IMR-90 (cell line): Measurements from ENCODE around the gene NUBPL. TPM values are rescaled to one million over a fixed set of nuclear protein-coding genes. Genes with fewer than 3 reads are reported as not detected.

Source experiments
- ATAC-seq: fragments of 200-7000 bp; cut with Tn5 transposase; 2 replicates; pipeline ENCODE4 v1.9.1; 2020; ENCODE audit warnings: low read depth, mild to moderate bottlenecking, moderate library complexity
- BruUV-seq: library from RNA; stranded (reverse); fragments of 400-500 nt; replicated peaks from 2 replicates; lab custom pipeline; 2021; lab: Mats Ljungman, UMichigan
- CTCF ChIA-PET: fragments of 300-600 bp; formaldehyde crosslinking; extraction: SDS; loops from one replicate; lab custom pipeline; 2021; ENCODE audit warnings: antibody characterized with exemption; lab: Yijun Ruan, JAX
- POLR2A ChIA-PET: fragments of 300-600 bp; sonication (Branson Sonifier 250); formaldehyde crosslinking; loops from one replicate; lab custom pipeline; 2022; ENCODE audit warnings: antibody characterized with exemption; ENCODE audit not compliant: unreplicated experiment; lab: Charles Lee
- DNase-seq: peaks from one replicate; pipeline ENCODE4 v3.0.0; 2013
- H2AFZ ChIP-seq: replicated peaks from 2 replicates; pipeline ENCODE3; 2013; ENCODE audit warnings: low read length, mild to moderate bottlenecking; ENCODE audit not compliant: poor library complexity
- H2AK5ac ChIP-seq: 2 replicates; pipeline ENCODE4 v1.6.1; 2013; ENCODE audit warnings: low read depth, low read length, inconsistent platforms
- H2AK9ac ChIP-seq: replicated peaks from 2 replicates; pipeline ENCODE3; 2013; ENCODE audit warnings: mild to moderate bottlenecking, low read depth, low read length, moderate library complexity; ENCODE audit not compliant: poor library complexity
- H2BK120ac ChIP-seq: 2 replicates; pipeline ENCODE4 v1.6.1; 2013; ENCODE audit warnings: low read depth, low read length, inconsistent platforms
- H2BK15ac ChIP-seq: 3 replicates; pipeline ENCODE4 v1.6.1; 2013; ENCODE audit warnings: low read depth, low read length, inconsistent platforms
- H2BK20ac ChIP-seq: 2 replicates; pipeline ENCODE4 v1.6.1; 2013; ENCODE audit warnings: low read depth, mild to moderate bottlenecking, inconsistent platforms, low read length, moderate library complexity
- H2BK5ac ChIP-seq: 2 replicates; pipeline ENCODE4 v1.6.1; 2013; ENCODE audit warnings: mild to moderate bottlenecking, low read depth, low read length, inconsistent platforms; ENCODE audit not compliant: poor library complexity, severe bottlenecking
- H3K14ac ChIP-seq: replicated peaks from 2 replicates; pipeline ENCODE4 v1.6.1; 2013; ENCODE audit warnings: low read depth, low read length, inconsistent platforms
- H3K18ac ChIP-seq: 2 replicates; pipeline ENCODE4 v1.6.1; 2013; ENCODE audit warnings: low read depth, low read length, control low read depth
- H3K23ac ChIP-seq: 2 replicates; pipeline ENCODE4 v1.6.1; 2013; ENCODE audit warnings: low read depth, low read length, inconsistent platforms
- H3K27ac ChIP-seq: 2 replicates; pipeline ENCODE4 v1.5.1; 2013; ENCODE audit warnings: mild to moderate bottlenecking, control low read depth, low read length; ENCODE audit not compliant: insufficient read depth
- H3K27me3 ChIP-seq: 2 replicates; pipeline ENCODE4 v1.6.1; 2013; ENCODE audit warnings: low read length; ENCODE audit not compliant: control insufficient read depth, insufficient read depth
- H3K36me3 ChIP-seq: 2 replicates; pipeline ENCODE4 v1.6.1; 2013; ENCODE audit warnings: low read length, mixed read lengths; ENCODE audit not compliant: control insufficient read depth, insufficient read depth
- H3K4ac ChIP-seq: 2 replicates; pipeline ENCODE4 v1.6.1; 2013; ENCODE audit warnings: low read depth, low read length, inconsistent platforms
- H3K4me1 ChIP-seq: 2 replicates; pipeline ENCODE4 v1.6.1; 2013; ENCODE audit warnings: low read length, mixed read lengths; ENCODE audit not compliant: control insufficient read depth, insufficient read depth
- H3K4me2 ChIP-seq: 2 replicates; pipeline ENCODE4 v1.6.1; 2013; ENCODE audit warnings: low read depth, mild to moderate bottlenecking, control low read depth, low read length, moderate library complexity
- H3K4me3 ChIP-seq: 2 replicates; pipeline ENCODE4 v1.5.1; 2013; ENCODE audit warnings: low read depth, mild to moderate bottlenecking, control low read depth, low read length, moderate library complexity; ENCODE audit not compliant: insufficient read depth
- H3K56ac ChIP-seq: 2 replicates; pipeline ENCODE4 v1.6.1; 2013; ENCODE audit warnings: low read length, inconsistent platforms; ENCODE audit not compliant: insufficient read depth; ENCODE audit errors: extremely low read depth
- H3K79me1 ChIP-seq, 2 experiments: 2 replicates each; pipeline ENCODE4 v1.6.1; 2013; ENCODE audit warnings: low read length in 2 of 2, inconsistent platforms in 1 of 2, low read depth in 1 of 2
- H3K9ac ChIP-seq: 2 replicates; pipeline ENCODE4 v1.6.1; 2013; ENCODE audit warnings: low read depth, low read length, control low read depth
- H3K9me1 ChIP-seq: 2 replicates; pipeline ENCODE4 v1.6.1; 2013; ENCODE audit warnings: low read length, inconsistent platforms; ENCODE audit not compliant: insufficient read depth
- H3K9me3 ChIP-seq: 2 replicates; pipeline ENCODE4 v1.6.1; 2013; ENCODE audit warnings: low read length; ENCODE audit not compliant: control insufficient read depth, insufficient read depth
- H4K20me1 ChIP-seq: 2 replicates; pipeline ENCODE4 v1.6.1; 2013; ENCODE audit warnings: low read length, inconsistent platforms; ENCODE audit not compliant: insufficient read depth
- H4K5ac ChIP-seq: 2 replicates; pipeline ENCODE4 v1.6.1; 2013; ENCODE audit warnings: mild to moderate bottlenecking, low read depth, low read length, control low read depth
- H4K8ac ChIP-seq, 2 experiments: 2 replicates each; pipeline ENCODE4 v1.6.1; 2013; ENCODE audit warnings: low read depth in 2 of 2, low read length in 2 of 2, control low read depth in 1 of 2, inconsistent platforms in 1 of 2
- H4K91ac ChIP-seq: 2 replicates; pipeline ENCODE4 v1.6.1; 2013; ENCODE audit warnings: low read depth, low read length, inconsistent platforms; ENCODE audit not compliant: insufficient read depth
- BHLHE40 ChIP-seq: fragments of 150-350 bp; IDR thresholded peaks from 2 replicates; pipeline ENCODE4 v1.6.1; 2016; ENCODE audit warnings: mild to moderate bottlenecking, low read depth, low read length
- CEBPB ChIP-seq: IDR thresholded peaks from 2 replicates; pipeline ENCODE4 v1.6.1; 2012; ENCODE audit warnings: low read depth, low read length, improper control_type of control experiment
- CHD1 ChIP-seq: IDR thresholded peaks from 2 replicates; pipeline ENCODE4 v1.6.1; 2012; ENCODE audit warnings: low read depth, low read length, improper control_type of control experiment
- CTCF ChIP-seq: conservative IDR thresholded peaks from 2 replicates; pipeline ENCODE4 v1.5.1; 2012; ENCODE audit warnings: mild to moderate bottlenecking, low read depth, low read length, improper control_type of control experiment
- ELK1 ChIP-seq: fragments of 150-350 bp; IDR thresholded peaks from 2 replicates; pipeline ENCODE4 v1.6.1; 2016; ENCODE audit warnings: low read depth, mild to moderate bottlenecking, low read length, moderate library complexity, borderline replicate concordance
- FOS ChIP-seq: fragments of 150-350 bp; IDR thresholded peaks from 2 replicates; pipeline ENCODE4 v1.6.1; 2016; ENCODE audit warnings: low read depth, low read length
- MAFK ChIP-seq: IDR thresholded peaks from 2 replicates; pipeline ENCODE4 v1.6.1; 2012; ENCODE audit warnings: low read depth, low read length, improper control_type of control experiment
- MAZ ChIP-seq: IDR thresholded peaks from 2 replicates; pipeline ENCODE4 v1.6.1; 2012; ENCODE audit warnings: low read depth, mild to moderate bottlenecking, low read length, improper control_type of control experiment, moderate library complexity, borderline replicate concordance
- MXI1 ChIP-seq: IDR thresholded peaks from 2 replicates; pipeline ENCODE4 v1.6.1; 2012; ENCODE audit warnings: low read depth, mild to moderate bottlenecking, low read length, moderate library complexity, borderline replicate concordance
- NFE2L2 ChIP-seq: fragments of 150-350 bp; IDR thresholded peaks from 2 replicates; pipeline ENCODE4 v1.6.1; 2016; ENCODE audit warnings: low read depth, mild to moderate bottlenecking, low read length
- POLR2A ChIP-seq: IDR thresholded peaks from 2 replicates; pipeline ENCODE4 v1.6.1; 2012; ENCODE audit warnings: mild to moderate bottlenecking, low read depth, low read length
- RAD21 ChIP-seq: IDR thresholded peaks from 2 replicates; pipeline ENCODE4 v1.6.1; 2012; ENCODE audit warnings: low read length, improper control_type of control experiment
- RCOR1 ChIP-seq: IDR thresholded peaks from 2 replicates; pipeline ENCODE4 v1.6.1; 2012; ENCODE audit warnings: mild to moderate bottlenecking, low read length, improper control_type of control experiment; ENCODE audit not compliant: insufficient replicate concordance
- RFX5 ChIP-seq: IDR thresholded peaks from 2 replicates; pipeline ENCODE4 v1.8.0; 2012; ENCODE audit warnings: low read depth, mild to moderate bottlenecking, low read length, moderate library complexity
- SMC3 ChIP-seq: fragments of 150-350 bp; IDR thresholded peaks from 2 replicates; pipeline ENCODE4 v1.6.1; 2016; ENCODE audit warnings: low read depth, mild to moderate bottlenecking, antibody characterized with exemption, low read length, moderate library complexity
- USF2 ChIP-seq: fragments of 150-350 bp; IDR thresholded peaks from 2 replicates; pipeline ENCODE4 v1.6.1; 2017; ENCODE audit warnings: mild to moderate bottlenecking, antibody characterized with exemption, low read length, low read depth
- WGBS, 2 experiments: methylation state at CpG; one replicate each; pipeline versions ENCODE4 v1.1.5 to v1.1.7; 2013; ENCODE audit warnings: missing lambda C conversion rate in 2 of 2; ENCODE audit not compliant: insufficient read length in 1 of 2; ENCODE audit errors: extremely low coverage in 2 of 2; 5-methylcytosine and 5-hydroxymethylcytosine counted together
- dilution Hi-C: fragments of 300-500 bp; cut with HindIII; formaldehyde crosslinking; loops from one replicate; pipeline ENCODE4 v1.14.3; 2018; ENCODE audit warnings: low sequenced_read_pairs; ENCODE audit not compliant: unreplicated experiment
- in situ Hi-C: fragments of 300-500 bp; cut with MboI; formaldehyde crosslinking; loops from 3 replicates; pipeline ENCODE4 v1.14.3; 2019; ENCODE audit warnings: low sequenced_read_pairs, inconsistent platforms, mixed read lengths
- intact Hi-C: fragments of 100-400 bp; cut with micrococcal nuclease; formaldehyde crosslinking; loops from 2 replicates; pipeline ENCODE4 v1.10.0; 2022
- polyA plus RNA-seq, 3 experiments: library from polyadenylated mRNA; depleted of rRNA; stranded (reverse); fragments of >200 nt; gene quantifications; 2 replicates each; pipeline ENCODE4 v1.2.3, GENCODE V29; 2012; ENCODE audit warnings: low replicate concordance in 1 of 3
- total RNA-seq: library from RNA; depleted of rRNA; stranded (reverse); fragments of >200 nt; gene quantifications from 2 replicates; pipeline ENCODE4 v1.2.3, GENCODE V29; 2012

Gene NUBPL
- total and polyA plus RNA-seq, 2 of the 4 experiments (the other 2 are of a cell fraction), result 5.4 to 11.5 TPM

- intact Hi-C loops, result no loop called here
- no peak overlapping the region for H4K8ac ChIP-seq
Measured at GRCh38 chr14:31660191-31660590, 99.0 kb downstream of the NUBPL start.

More at GRCh38 chr14:31660191-31660590, 99.0 kb downstream of the NUBPL start:
- no peaks in the 10 kb centered on the region; a peak in 1 of 4 replicates for H3K79me1 ChIP-seq
- no peak overlapping the region for H2AFZ ChIP-seq
- no peak overlapping the region for H3K14ac ChIP-seq
- H3K27me3 ChIP-seq, result no peaks in the 10 kb centered on the region
- H4K5ac ChIP-seq, result no peak overlapping the region
- in situ Hi-C loops (no loop called here), dilution Hi-C loops (no loop called here)
- no peaks in the 10 kb centered on the region for H4K20me1 ChIP-seq
- no peak overlapping the region for H3K4me3 ChIP-seq
- H2BK120ac ChIP-seq, result no peak overlapping the region
- H2BK15ac ChIP-seq, result no peak overlapping the region
- H3K36me3 ChIP-seq, result no peaks in the 10 kb centered on the region
- H4K91ac ChIP-seq, result no peak overlapping the region
- ChIA-PET CTCF (no interaction called here), POLR2A (no interaction called here)
- no peaks in the 10 kb centered on the region for H3K9me1 ChIP-seq
- DNase-seq, result no peak
- H2BK20ac ChIP-seq, result no peak overlapping the region
- no peak overlapping the region for H3K4me2 ChIP-seq
- TF ChIP-seq CEBPB (no peak), CTCF (no peak), FOS (no peak), RFX5 (no peak), RCOR1 (no peak), MAFK (no peak), MAZ (no peak), POLR2A (no peak), NFE2L2 (no peak), MXI1 (no peak), USF2 (no peak), RAD21 (no peak), BHLHE40 (no peak), ELK1 (no peak), CHD1 (no peak), SMC3 (no peak)
- H3K23ac ChIP-seq, result no peak overlapping the region
- no TSS peak for BruUV-seq
- WGBS, 2 experiments, result no CpG with 5 or more reads among the region's 3 CpGs
- no peak overlapping the region for H3K27ac ChIP-seq
- H3K18ac ChIP-seq, result no peak overlapping the region
- H3K4me1 ChIP-seq, result no peaks in the 10 kb centered on the region
- H2AK9ac ChIP-seq, result no peak overlapping the region
- no peak overlapping the region for H2AK5ac ChIP-seq
- no peak overlapping the region for H2BK5ac ChIP-seq
- no peak for ATAC-seq
- no peaks in the 10 kb centered on the region for H3K9me3 ChIP-seq
- H3K56ac ChIP-seq, result no peak overlapping the region
- H3K4ac ChIP-seq, result no peak overlapping the region
- H3K9ac ChIP-seq, result no peak overlapping the region
